DOHH2 (cell line): ENCODE results near the gene TLR6.

Experiments
- H3F3A ChIP-seq: fragments of 200-600 bp; sonication (generic), shearing (Covaris generic); 2 replicates; pipeline ENCODE4 v1.6.0; 2016; ENCODE audit warnings: antibody characterized with exemption, mild to moderate bottlenecking; ENCODE audit not compliant: control insufficient read depth, insufficient read depth
- H3K27ac ChIP-seq: fragments of 200-600 bp; sonication (generic); 2 replicates; pipeline ENCODE4 v1.5.1; 2014; ENCODE audit warnings: low read depth, mild to moderate bottlenecking, low read length, moderate library complexity
- H3K27me3 ChIP-seq: fragments of 200-600 bp; sonication (generic); 2 replicates; pipeline ENCODE4 v1.6.1; 2014; ENCODE audit warnings: mild to moderate bottlenecking, low read length, mixed read lengths; ENCODE audit not compliant: control insufficient read depth
- H3K36me3 ChIP-seq: fragments of 200-600 bp; sonication (generic); 2 replicates; pipeline ENCODE4 v1.6.1; 2014; ENCODE audit warnings: mild to moderate bottlenecking, low read length, moderate library complexity, mixed read lengths; ENCODE audit not compliant: control insufficient read depth
- H3K4me1 ChIP-seq: fragments of 200-600 bp; sonication (generic); 2 replicates; pipeline ENCODE4 v1.6.1; 2014; ENCODE audit warnings: mild to moderate bottlenecking, low read length, mixed read lengths; ENCODE audit not compliant: control insufficient read depth
- H3K4me2 ChIP-seq: fragments of 200-600 bp; sonication (generic); 2 replicates; pipeline ENCODE4 v1.6.0; 2014; ENCODE audit warnings: mild to moderate bottlenecking, low read length, moderate library complexity
- H3K4me3 ChIP-seq: fragments of 200-600 bp; sonication (generic); 2 replicates; pipeline ENCODE4 v1.5.1; 2014; ENCODE audit warnings: mild to moderate bottlenecking, low read length, mixed read lengths
- H3K79me2 ChIP-seq: fragments of 200-600 bp; sonication (generic); 2 replicates; pipeline ENCODE4 v1.6.1; 2014; ENCODE audit warnings: mild to moderate bottlenecking, low read length, mixed read lengths; ENCODE audit not compliant: control insufficient read depth
- H3K9me2 ChIP-seq: fragments of 200-600 bp; sonication (generic); replicated peaks from 2 replicates; pipeline ENCODE4 v1.6.1; 2014; ENCODE audit warnings: mild to moderate bottlenecking, low read length, mixed read lengths; ENCODE audit not compliant: control insufficient read depth
- H3K9me3 ChIP-seq: fragments of 200-600 bp; sonication (generic); 2 replicates; pipeline ENCODE4 v1.6.1; 2014; ENCODE audit warnings: antibody characterized with exemption, low read length, mixed read lengths; ENCODE audit not compliant: control insufficient read depth, insufficient read depth
- H4K20me1 ChIP-seq: fragments of 200-600 bp; sonication (generic); 2 replicates; pipeline ENCODE4 v1.6.0; 2014; ENCODE audit warnings: low read depth, mild to moderate bottlenecking, antibody characterized with exemption, low read length, moderate library complexity; ENCODE audit not compliant: control insufficient read depth, insufficient read depth
- EZH2phosphoT487 ChIP-seq: fragments of 200-600 bp; sonication (generic); IDR thresholded peaks from 2 replicates; pipeline ENCODE4 v1.6.1; 2017; ENCODE audit warnings: borderline replicate concordance, mild to moderate bottlenecking, antibody characterized with exemption, low read length, moderate library complexity, mixed read lengths
- TF ChIP-seq, protein P1 (sequence below): fragments of 200-600 bp; sonication (generic); IDR thresholded peaks from one replicate; pipeline ENCODE4 v1.5.1; 2014; ENCODE audit warnings: antibody characterized with exemption, mild to moderate bottlenecking, low read depth, low read length; ENCODE audit not compliant: poor library complexity, severe bottlenecking

TLR6 gene

DNA sequence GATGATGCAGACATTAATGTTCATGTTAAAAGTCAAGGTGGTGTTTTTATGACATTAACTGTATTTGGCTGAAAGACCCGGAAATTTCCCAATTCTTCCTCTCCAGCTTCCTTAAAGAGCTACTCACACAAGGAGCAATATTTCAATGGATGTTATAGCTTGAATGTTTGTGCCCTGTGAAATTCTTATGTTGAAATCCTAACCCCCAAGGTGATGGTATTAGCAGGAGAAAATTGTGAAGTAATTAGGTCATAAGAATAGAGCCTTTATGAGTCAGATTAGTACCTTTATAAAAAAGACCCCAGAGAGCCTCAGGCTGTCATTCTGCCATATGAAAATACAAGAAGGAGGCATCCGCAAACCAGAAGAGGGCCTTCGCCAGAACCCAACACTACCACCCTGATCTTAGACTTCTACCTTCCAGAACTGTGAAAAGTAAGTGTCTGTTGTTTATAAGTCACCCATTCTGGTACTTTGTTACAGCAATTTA is 55.6 kb downstream of the TLR6 start:
- H4K20me1 ChIP-seq: no peaks in the 10 kb centered on the region
- no peak overlapping the region for H3K4me2 ChIP-seq
- H3F3A ChIP-seq: peaks cover 13% of the 10 kb centered on the region
- H3K36me3 ChIP-seq: peaks cover 79% of the 10 kb centered on the region
- no peak overlapping the region for H3K27ac ChIP-seq
- H3K4me1 ChIP-seq: peaks cover 33% of the 10 kb centered on the region
- no peaks in the 10 kb centered on the region for H3K27me3 ChIP-seq
- no peak overlapping the region for H3K4me3 ChIP-seq
- H3K79me2 ChIP-seq: peaks cover 25% of the 10 kb centered on the region
- H3K9me3 ChIP-seq: peaks cover 22% of the 10 kb centered on the region
- TF ChIP-seq EZH2phosphoT487: no peak
- TF ChIP-seq, protein P1, sequence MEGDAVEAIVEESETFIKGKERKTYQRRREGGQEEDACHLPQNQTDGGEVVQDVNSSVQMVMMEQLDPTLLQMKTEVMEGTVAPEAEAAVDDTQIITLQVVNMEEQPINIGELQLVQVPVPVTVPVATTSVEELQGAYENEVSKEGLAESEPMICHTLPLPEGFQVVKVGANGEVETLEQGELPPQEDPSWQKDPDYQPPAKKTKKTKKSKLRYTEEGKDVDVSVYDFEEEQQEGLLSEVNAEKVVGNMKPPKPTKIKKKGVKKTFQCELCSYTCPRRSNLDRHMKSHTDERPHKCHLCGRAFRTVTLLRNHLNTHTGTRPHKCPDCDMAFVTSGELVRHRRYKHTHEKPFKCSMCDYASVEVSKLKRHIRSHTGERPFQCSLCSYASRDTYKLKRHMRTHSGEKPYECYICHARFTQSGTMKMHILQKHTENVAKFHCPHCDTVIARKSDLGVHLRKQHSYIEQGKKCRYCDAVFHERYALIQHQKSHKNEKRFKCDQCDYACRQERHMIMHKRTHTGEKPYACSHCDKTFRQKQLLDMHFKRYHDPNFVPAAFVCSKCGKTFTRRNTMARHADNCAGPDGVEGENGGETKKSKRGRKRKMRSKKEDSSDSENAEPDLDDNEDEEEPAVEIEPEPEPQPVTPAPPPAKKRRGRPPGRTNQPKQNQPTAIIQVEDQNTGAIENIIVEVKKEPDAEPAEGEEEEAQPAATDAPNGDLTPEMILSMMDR: no peak
- H3K9me2 ChIP-seq: no peaks in the 10 kb centered on the region

DNA sequence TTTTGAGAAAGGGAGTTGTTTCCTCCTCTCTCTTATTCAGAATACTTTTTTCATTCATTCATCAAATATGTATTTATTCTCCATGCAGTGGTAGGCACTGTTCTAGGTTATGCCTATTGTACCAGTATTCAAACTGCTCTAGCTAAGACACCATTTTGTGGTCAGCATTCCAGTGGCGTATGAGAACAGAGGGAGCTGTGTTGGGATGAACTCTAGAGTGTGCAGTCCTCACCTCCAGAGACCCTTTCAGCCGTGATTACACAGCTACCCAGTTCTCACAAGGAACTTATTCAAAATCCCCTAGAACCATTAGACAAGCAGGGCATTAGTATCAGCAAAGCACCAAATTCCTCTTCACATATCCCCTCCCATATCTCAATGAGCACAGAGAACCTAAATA is 56.3 kb downstream of the TLR6 start:
- Histone ChIP-seq H3K9me2 (no peaks in the 10 kb centered on the region), H3K27me3 (no peaks in the 10 kb centered on the region), H3F3A (peaks cover 7% of the 10 kb centered on the region), H3K36me3 (peaks cover 85% of the 10 kb centered on the region), H3K9me3 (peaks cover 22% of the 10 kb centered on the region), H3K4me2 (no peak overlapping the region), H3K27ac (no peak overlapping the region), H3K4me1 (peaks cover 27% of the 10 kb centered on the region), H3K4me3 (no peak overlapping the region), H4K20me1 (no peaks in the 10 kb centered on the region), H3K79me2 (peaks cover 25% of the 10 kb centered on the region)
- TF ChIP-seq, protein P1: no peak

DNA sequence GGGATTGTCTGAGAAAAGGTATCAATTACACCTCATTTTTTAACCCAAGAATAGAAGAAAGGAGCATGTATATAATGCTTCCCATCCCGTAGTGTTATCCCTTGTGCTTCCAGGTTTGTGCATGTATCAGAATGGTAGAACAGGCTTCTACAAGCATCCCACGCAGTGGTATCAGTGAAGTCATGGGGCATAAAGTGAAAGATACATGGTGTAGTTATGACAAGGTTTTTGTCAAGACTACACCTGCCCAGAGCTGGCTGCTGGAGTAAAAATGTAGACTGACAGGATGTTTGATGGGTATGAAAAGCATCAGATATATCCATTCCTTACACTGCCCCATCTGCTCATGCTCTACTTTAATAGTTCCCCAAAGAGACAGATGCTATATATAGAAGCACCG is 61.5 kb downstream of the TLR6 start:
- H3K4me2 ChIP-seq: no peak overlapping the region
- H3K4me3 ChIP-seq: no peak overlapping the region
- TF ChIP-seq EZH2phosphoT487: no peak
- TF ChIP-seq, protein P1: no peak
- peaks cover 11% of the 10 kb centered on the region for H3K4me1 ChIP-seq
- H3K27ac ChIP-seq: no peak overlapping the region
- H4K20me1 ChIP-seq: no peaks in the 10 kb centered on the region
- no peaks in the 10 kb centered on the region for H3F3A ChIP-seq
- H3K27me3 ChIP-seq: no peaks in the 10 kb centered on the region
- H3K9me2 ChIP-seq: no peaks in the 10 kb centered on the region
- peaks cover 7% of the 10 kb centered on the region; the same call in 1 of the 2 replicates for H3K9me3 ChIP-seq
- H3K36me3 ChIP-seq: peaks cover 49% of the 10 kb centered on the region
- H3K79me2 ChIP-seq: no peaks in the 10 kb centered on the region

DNA sequence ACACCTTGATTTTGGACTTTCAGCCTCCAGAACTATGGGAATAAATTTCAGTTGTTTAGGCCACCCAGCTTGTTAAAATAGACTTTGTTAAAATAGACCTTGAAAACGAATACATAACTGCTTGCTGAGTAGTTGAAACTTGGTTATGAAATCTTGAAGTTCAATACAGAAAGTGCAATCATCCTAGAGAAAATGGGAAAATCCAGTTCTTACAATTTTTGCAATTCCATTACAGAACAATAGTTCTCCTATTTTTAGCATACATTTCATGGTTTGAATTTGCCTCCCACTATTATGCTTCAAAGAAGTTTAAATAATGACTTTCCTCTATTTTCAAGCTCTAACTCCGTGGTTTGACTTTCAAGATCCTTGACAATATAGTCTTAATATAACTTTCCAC is 62.6 kb downstream of the TLR6 start:
- Histone ChIP-seq H3K9me2 (no peaks in the 10 kb centered on the region), H3K4me3 (no peak overlapping the region), H3K36me3 (peaks cover 39% of the 10 kb centered on the region), H3K27me3 (no peaks in the 10 kb centered on the region), H4K20me1 (no peaks in the 10 kb centered on the region), H3K9me3 (peaks cover 4% of the 10 kb centered on the region; the same call in 1 of the 2 replicates), H3K4me1 (peaks cover 11% of the 10 kb centered on the region), H3F3A (0 out of 2 replicates have a peak, but pooled peaks cover 2% of the 10 kb centered on the region), H3K79me2 (no peaks in the 10 kb centered on the region), H3K27ac (no peak overlapping the region), H3K4me2 (no peak overlapping the region)
- TF ChIP-seq, protein P1: no peak
- TF ChIP-seq EZH2phosphoT487: no peak
